GM19238 (cell line): ENCODE data around the gene TLE7.

ENCODE experiments used
- DNase-seq: peaks from one replicate; pipeline ENCODE4 v3.0.0; 2011; ENCODE audit warnings: low spot score; ENCODE audit not compliant: insufficient read length

TLE7 gene

GRCh38 chr16:71442051-71442440, at the start of gene TLE7:
TLE7 (minus strand) TSS chr16:71442054; CDS start chr16:71433324, 8,730 bp downstream.
- no peak for DNase-seq

DNA sequence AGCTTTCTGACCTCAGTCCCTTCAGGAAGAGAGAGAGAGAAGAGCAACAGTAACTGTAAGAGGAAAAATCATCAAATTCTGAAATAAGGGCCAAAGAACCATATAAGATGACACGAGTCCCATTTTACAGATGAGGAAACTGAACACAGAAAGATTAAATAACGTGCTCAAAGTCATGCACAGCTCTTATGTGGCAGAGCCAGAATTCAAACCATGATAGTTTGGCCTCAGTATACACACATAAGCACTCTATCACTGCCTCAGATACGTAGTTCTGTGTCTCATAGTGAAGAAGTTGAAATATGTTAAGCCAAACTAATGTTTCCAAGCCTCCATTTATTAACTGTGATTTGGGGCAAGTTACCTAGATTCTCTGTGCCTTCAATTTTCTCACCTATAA, 49.2 kb upstream of the TLE7 start:
- no peak for DNase-seq

DNA sequence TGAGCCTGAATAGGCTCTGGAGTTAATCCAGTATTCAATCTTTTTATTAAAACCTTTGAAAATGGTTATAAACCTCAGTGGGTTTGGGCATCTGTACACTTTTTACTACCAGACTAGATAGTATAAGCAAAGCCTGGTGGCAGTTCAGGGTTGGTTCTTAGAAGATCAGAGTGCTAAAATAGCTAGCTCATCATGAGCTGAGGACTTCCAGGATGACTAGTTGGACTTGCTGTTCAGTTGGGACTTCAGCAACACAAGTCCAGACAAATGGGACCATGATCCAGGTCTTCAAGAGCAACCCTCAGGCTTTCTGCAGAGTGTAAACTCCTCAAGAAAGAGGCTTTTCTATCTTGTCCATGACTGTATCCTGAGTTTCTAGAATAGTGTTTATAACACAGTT, 48.5 kb upstream of the TLE7 start:
- DNase-seq: no peak

DNA sequence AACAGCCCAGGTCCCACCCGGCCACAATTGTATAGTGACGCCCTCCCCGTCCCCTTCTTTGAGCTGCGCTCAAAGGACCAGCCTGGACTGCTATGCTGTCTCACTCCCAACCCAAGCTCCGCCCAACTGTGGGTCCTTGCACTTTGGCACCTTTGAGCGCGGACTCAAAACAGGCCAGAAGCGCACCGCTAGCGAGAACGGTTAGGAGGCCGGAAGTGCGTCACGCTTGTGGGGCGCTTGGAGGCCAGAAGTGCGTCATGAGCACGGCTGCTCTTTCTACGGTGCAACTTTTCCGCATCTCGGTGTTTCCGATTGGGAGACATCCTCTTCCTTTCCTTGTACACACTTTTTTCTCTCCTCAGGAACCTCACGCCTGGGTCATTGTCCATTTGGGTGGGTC, 47.3 kb upstream of the TLE7 start, which contains the start of gene ZNF19:
Gene ZNF19 (minus strand): TSS at position 203 of the 400 bp plus-strand sequence. CDS start 7,210 bp downstream, outside the sequence.
- no peak for DNase-seq

- peak; percentile 64 for DNase-seq
Observed at GRCh38 chr16:71484006-71484893, 42.4 kb upstream of the TLE7 start.

DNA sequence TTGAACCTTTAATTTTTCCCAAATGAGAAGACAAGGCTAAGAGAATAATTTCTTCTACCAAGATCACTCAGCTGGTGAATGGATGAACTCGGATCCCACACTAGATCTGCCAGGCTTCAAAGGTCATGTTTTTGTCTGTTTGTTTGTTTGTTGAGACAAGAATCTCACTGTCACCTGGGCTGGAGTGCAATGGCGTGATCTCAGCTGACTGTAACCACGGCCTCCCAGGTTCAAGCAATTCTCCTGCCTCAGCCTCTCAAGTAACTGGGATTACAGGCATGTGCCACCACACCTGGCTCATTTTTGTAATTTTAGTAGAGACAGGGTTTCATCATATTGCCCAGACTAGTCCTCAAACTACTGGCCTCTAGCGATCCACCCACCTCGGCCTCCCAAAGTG, 40.7 kb upstream of the TLE7 start:
- no peak for DNase-seq

- no peak for DNase-seq
Observed at GRCh38 chr16:71480956-71481355, 39.1 kb upstream of the TLE7 start.

GRCh38 chr16:71479420-71479819, 37.6 kb upstream of the TLE7 start:
- no peak for DNase-seq

DNA sequence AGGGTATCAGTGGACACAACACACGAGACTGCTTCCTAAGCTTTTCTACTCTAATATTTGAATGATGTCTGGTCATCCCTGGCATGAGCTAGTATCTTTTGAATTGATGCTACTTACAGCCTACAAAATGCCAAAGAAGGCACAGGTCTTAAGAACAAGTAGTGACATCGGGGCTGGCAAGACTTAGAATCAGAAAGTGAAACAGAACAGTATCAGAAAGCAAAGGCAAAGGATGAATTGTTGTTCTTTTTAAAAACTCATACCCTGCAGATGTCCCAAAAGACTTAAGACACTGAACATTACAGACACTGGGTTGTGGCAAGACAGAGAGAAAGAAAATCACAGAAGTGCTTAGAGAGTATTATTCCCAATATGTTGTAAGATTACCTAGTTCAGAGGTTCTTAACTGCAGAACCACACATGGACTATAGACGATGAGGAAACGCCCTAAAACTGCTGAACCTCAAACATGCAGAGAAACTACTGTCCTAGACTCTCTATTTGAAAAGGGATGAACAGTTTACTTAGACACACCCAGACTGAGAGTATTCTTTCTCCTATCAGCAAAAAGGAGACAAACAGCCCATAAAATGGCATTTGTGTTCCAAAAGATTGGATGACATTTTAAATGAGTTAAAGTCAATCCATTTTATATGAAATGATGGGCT, 34.7 kb upstream of the TLE7 start:
- DNase-seq: no peak

DNA sequence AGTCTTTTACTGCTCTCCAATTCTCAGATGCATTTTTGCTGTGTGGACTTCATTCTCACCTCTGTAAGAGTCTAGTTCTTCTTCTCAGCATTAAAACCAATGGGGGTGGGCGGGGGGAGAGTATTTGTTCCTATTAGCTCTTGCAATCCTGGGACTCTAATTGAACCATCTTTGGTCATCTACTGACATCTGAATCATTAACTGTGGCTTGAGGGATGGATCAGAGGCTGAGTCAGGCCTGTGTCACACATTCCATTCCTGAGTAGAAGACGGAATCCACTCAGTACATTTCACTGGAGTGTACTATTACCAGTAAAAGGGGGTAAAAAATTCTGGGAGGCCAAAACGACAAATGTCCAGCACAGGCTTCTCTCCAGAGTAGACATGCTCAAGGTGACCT, 33.0 kb upstream of the TLE7 start:
- no peak for DNase-seq

GRCh38 chr16:71473891-71474290, 32.0 kb upstream of the TLE7 start:
- DNase-seq: no peak

- no peak for DNase-seq
Observed at GRCh38 chr16:71472931-71473330, 31.1 kb upstream of the TLE7 start.

GRCh38 chr16:71472051-71472450, 30.2 kb upstream of the TLE7 start:
- no peak for DNase-seq

GRCh38 chr16:71467810-71468209, 26.0 kb upstream of the TLE7 start:
- no peak for DNase-seq

DNA sequence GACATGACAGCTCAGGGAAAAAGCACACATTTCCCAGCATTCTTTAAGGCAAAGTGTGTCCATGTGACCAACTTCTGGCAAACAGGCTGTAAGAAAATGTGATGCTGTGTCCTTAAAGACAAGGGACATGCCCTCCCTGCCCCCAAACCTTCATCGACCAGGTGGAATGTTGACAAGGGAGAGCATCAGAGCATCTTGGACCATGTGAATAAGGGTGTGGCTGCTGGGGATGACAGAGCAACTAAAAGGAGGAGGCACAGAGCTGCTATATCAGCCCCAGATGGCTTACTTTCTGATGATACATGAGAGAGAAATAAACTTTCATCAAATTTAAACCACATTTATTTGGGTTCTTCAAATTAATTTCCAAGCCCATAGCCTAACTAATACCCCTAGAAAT, 22.4 kb upstream of the TLE7 start:
- DNase-seq: no peak

GRCh38 chr16:71461686-71462648, 20.1 kb upstream of the TLE7 start, which contains the start of gene ZNF23:
ZNF23 (minus strand) TSS chr16:71462247; CDS start chr16:71456796, 5,451 bp downstream.
- DNase-seq: peak; percentile 95

GRCh38 chr16:71460941-71461340, 19.1 kb upstream of the TLE7 start:
- DNase-seq: no peak

DNA sequence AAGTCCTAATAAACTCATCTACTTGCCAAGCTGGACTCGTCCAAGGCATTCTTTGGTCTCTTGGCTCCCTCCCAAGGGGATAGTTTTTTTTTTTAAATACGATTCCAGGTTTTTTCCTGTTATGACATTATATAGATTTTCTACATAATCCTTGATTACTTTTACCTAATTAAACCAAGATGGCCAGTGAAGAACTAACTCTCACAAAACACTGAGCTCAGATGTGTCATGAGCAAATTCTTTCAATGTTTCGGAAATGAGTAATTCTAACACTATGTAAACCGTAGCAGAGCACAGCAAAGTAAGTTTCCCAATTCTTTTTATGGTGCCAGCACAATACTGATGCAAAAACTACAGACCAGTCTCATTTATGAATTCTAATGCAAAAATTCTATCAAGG, 18.4 kb upstream of the TLE7 start:
- DNase-seq: no peak

DNA sequence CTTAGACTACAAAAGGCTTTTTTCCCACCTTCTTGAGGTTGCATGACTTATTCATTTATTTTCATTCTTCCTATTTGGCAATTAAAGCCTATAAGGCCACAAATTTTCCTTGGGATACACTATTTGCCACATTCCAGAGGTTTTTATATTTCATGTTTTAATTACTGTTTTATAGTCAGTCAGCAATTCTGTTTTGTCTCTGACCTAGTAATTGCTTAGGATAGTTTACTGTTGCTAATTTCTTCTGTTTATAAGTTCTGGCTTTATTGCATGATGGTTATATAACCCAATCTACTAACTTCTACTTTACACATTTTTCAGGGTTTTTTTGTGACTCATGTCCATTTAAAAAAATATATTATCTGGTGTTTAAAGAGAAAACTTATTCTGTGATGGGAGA, 17.7 kb upstream of the TLE7 start:
- DNase-seq: no peak

- DNase-seq: no peak
Observed at GRCh38 chr16:71456801-71457200, 14.9 kb upstream of the TLE7 start.

GRCh38 chr16:71453036-71453435, 11.2 kb upstream of the TLE7 start:
- DNase-seq: no peak
